ENCODE results near the gene SORCS1.

Gene SORCS1

DNA sequence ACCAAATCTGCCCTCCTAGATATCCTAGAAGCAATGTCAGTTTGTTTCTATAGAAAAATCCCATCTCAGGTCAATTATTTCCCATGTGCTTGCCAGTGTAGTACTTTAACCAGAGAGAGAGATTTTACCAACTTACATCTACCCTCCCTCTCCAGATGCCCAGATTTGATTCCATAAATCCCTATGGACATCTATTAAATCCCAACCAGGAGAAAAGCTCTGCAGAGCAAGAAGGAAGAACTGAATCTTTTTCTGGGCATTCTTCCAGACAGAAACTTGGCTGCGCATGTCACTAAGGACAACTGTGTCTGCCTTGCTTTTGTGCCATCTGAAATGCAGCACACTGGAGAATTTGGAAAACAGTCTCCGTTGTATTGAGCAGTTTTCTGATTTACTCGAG is 597.6 kb downstream of the SORCS1 start:
- no peak for FAIRE-seq

DNA sequence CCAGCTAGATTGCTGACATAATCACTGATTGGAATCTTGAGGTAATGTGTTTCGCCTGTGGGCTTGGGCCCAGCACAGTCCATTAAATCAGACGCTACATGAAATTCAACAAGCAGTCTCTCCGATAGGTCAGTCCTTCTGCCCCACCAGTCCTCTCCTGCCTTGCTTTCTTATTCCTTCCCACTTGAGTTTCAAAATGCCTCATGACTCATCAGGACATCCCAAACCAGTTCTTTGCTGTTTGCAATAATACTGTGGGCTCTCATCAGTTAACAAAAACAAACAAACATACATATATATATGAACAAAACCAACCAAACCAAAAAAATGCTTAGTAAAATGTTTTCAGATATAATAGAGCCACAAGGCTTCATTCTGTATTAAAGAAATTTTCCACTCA is 599.0 kb downstream of the SORCS1 start:
- no peak for FAIRE-seq

DNA sequence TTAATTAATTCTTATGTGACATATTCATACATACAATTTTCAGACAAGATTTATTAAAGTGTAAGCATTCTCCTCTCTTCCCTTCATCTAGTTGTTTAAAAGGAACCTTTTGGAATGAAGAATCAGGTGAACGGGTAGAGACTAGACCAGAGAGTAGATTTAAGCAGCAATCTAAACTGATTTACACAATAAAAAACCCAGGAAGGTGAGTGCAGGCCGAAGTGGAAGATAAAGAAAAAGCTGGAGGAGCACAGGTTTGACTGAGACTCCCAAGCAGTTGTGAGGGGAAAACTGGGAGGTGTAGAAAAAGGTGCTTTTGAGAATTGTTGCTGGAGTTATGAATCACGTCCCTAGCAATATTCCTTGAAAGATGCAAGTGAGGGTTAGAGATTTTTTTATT is 601.1 kb downstream of the SORCS1 start:
- FAIRE-seq = no peak

DNA sequence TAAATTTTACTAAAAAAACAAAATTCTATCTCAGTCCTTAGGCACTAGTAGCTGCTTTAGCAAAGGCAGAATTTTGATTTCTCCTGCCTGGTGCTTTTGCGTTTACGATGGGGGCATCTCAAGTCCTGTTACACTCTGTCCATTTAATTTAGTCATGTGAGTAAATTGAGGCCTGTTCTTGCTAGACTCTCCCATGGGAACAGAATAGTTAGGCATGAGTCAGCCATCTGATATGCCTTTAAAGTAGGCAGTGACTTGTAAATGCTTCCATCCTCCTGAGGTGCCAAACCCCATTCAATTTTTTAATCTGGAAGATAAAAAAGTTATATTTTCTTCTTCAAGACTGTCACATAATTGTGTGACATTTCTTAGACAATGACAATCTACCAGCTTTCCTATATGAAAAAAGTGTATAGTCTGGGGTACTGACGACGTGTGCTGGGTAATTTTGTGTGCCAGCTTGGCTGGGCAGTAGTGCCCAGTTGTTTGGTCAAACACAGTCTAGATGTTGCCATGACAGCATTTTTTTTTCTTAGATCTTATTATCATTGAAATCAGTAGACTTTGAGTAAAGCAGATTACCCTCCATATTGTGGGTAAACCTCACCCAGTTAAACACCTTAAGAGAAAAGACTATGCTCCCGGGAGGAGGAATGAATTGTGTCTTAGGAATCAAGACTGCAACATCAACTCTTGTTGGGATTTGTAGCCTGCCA is 603.4 kb downstream of the SORCS1 start:
- FAIRE-seq = no peak

DNA sequence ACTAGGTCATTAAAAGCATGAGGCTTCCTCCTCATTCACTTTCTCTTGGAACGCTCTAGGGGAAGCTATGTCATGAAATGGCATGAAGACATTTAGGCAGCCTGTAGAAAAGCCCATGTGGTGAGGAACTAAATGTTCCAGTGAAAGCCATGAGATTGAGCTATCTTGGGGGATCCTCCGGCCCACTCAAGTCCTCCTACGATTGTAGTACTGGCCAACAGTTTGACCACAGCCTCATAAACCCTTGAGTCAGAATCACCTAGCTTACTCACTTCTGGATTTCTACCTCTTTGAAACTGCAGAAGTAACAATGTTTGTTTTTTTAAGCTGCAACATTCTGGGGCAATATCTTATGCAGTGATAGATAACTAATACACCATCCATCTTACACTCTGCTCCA is 605.1 kb downstream of the SORCS1 start:
- no peak for FAIRE-seq

DNA sequence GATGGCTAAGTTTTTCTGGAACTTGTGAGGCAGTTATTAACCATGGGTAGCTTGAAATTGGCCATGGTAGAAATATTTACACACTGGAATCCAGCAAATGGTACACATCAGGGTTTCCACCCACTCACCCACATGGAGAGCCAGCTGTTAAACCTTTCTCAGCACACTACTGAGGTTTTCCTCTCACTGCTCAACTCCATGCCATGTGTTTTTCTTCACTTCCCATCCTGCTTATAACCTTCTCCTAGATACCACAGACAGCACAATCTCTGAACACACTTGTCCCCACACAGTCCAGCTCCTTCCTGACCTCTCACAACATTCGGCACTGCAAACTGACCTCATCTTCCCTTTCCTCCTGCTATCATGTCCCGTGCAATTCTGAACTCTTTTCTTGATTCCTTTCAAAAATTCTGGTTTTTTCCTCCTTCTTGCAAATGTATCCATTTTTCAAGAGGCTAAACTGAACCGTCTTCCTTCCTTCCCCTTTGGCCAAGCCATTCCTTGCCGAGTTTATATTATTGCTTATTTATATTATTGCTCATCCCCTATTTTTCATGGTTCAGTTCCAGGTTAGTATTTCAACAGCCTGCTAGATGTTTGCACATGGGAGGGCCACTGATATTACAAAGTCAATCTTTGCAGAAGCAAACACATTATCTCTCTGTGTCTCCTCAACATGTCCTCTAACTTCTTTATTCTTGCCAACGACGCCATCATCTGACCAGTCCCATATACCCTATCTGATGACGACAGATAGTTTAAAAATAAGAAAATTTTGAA is 606.4 kb downstream of the SORCS1 start:
- no peak for FAIRE-seq

DNA sequence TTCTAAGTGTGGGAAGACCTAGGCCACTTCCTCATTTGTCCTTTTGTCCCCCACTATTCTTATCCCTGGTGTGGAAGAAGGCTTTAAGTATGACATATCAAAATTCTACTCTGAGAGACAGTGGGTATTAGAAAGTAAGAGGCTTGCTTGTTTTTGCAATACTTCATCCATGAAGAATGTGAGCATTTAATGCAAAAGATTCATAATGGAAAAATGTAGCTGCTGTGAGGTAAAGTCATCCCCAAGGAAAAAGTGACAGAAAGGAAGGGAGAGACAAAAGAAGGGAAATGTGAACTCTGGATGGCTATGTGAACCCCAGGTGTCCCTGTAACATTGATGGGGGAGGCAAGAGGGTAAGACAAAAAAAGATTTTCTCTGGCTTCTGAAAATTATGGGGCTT is 607.5 kb downstream of the SORCS1 start:
- FAIRE-seq = no peak

DNA sequence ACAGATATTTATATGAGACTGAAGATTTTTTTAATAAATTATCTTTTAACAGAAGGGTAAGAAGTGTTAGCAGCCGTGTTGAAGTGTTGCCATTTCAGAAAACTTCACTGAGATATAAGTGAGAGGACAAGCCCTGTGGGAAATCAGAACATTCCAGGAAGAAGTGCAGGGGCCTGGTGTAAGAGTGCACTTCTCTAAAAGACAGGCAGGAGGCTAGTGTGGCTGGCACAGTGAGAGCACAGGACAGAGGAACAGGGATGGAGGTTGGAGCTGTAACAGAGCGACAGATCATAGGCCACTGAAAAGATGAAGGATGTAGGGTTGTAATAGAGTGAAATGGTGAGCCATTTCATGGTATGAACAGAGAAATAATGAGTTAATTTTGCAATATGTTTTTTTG is 608.9 kb downstream of the SORCS1 start:
- FAIRE-seq = no peak

DNA sequence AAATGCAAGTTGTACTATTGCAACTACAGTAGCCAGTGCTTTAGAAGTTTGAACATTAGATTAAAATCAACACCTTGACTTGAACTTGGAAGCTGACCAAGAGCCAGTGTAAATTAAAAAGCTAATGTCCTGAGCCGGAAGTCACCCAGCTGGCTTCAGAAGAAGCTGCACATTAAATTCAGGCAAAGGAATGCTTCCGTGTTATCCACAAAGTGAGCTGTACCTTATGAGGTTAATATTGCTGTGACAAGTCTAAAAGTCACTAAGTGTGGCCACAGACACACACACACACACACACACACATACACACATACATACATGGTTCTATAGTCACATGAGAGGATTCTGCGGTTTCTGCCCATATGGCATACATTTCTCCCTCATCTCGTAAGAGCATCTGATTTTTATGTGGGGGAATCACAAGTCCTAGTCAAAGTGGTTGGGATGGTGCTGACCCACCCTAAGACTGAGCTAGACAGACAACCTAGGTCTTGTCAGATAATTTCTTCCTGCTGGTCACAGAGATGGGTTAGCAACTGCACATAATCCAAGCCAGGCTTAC is 612.9 kb downstream of the SORCS1 start:
- FAIRE-seq = no peak

DNA sequence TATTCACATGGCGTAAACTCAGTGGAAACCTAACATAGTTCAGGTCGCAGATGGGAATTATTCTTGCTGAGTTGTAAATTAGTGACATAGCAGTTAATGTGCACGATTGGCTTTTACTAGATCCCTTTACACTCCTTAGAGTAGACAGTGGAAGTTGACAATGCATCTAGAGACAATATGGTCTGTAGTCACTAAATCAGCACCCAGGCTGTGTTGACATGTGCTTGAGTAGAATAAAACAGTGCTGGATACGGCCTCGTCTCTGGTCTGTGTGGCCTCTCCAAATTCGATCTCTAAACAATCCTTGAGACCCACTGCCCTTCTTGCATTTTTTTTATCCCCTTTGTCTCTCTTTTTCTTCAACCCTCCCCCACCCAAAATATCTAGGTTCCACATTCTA is 615.7 kb downstream of the SORCS1 start:
- no peak for FAIRE-seq

DNA sequence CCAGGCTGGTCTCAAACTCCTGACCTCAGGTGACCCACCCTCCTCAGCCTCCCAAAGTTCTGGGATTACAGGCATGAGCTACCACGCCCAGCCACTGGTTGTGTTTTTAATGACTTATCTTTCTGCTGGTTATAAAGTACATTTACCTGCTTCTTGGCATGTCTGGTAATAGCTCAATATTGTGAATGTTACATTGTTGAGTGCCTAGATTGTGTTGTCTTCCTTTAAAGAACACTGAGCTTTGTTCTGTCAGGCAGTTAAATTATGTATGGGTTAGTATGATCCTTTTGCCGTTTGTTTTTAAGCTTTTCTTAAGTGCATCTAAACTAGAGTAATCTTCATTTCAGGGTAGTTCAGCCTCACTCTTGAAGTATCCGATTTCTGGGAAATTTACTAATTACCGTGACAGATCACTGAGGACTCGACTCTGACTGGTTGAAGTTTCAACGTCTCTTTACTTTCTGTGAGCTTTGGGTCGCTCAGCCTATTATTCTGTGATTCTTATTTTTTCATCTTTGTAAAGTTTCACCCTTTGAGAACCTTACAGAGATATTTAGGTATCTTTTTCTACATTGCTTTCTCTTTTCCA is 617.4 kb downstream of the SORCS1 start:
- FAIRE-seq = no peak

DNA sequence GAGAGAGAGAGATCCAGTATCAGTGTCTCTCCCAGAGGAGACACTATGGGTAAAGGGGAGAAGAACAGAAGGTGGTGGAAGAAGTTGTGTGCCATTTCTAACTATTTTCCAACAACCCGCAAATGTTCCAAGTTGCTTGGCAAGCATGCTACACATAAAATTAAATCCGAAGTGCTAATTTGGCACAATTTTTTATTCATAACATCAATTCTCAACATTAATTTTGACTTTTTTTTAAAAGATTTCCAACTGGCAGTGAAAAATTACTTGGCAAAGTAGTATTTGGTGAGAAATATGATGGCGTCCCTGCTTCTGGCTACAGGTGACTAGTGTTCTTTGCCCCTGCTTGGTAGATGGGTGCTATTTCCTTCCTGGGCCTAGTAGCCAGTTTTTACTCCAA is 622.0 kb downstream of the SORCS1 start:
- FAIRE-seq = no peak

DNA sequence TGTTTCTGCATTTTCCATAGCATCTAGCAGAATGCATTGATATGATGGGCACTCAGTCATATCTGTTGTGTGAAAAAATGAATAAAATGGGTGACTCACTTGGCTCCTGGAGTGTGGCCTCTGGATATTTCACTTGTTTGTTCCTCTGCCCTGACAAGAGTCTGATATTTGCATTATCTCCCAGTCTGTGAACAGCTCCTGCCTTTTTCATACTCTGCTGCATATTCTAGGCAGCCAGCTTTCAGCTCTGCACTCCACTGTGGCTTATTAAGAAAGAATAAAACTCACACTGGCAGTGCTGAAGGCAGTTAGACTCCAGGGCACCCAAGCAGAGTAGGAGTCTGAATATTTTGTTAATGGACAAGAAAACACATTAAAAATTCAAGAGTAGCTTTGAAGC is 623.9 kb downstream of the SORCS1 start:
- no peak for FAIRE-seq

DNA sequence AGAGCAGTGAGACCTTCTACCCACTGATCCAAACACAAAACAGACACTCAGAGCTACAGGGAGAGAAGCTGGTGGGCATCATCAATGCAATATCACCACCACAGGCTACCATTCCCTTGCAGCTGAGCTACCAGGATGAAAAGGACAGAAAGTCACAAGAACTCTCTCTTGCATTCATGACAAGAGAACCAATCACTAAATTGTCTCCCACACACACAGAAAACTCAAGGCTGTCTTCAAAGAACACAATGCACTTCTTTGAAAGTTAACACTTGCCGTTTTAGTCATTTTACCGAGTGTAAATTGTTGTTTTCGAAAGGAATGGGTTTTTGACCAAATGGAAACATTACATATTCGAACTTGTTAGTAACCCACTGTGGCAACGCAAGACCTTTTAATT is 626.6 kb downstream of the SORCS1 start:
- no peak for FAIRE-seq

DNA sequence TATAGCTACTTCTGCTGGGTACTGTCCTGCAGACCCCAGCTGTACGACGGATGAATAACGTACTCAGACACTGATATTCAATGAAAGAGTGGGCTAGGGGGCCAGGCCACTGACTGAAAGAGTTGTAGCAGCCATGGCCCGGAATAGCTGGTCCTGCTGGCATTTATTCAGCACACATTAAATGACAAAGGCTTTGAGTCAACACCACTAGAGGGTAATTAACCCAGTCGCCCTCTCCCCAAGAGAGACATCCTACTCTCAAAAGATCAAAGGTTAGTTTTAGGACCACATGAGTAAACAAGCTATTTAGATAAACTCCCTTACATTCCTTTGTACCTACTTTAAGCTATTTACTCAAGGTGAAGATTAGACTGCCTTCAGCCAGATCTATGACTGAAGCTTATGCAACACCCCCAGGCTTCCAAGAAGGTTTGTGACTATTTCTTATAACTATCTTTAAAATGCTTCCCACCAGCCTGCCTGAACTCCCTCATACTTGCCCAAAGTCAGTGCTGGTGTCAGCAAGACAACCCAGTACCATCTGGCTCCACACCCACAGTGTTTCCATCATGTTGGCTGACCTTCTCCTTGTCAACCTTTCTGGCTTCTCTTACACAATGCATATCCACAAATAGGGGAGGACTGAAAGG is 629.1 kb downstream of the SORCS1 start:
- no peak for FAIRE-seq

DNA sequence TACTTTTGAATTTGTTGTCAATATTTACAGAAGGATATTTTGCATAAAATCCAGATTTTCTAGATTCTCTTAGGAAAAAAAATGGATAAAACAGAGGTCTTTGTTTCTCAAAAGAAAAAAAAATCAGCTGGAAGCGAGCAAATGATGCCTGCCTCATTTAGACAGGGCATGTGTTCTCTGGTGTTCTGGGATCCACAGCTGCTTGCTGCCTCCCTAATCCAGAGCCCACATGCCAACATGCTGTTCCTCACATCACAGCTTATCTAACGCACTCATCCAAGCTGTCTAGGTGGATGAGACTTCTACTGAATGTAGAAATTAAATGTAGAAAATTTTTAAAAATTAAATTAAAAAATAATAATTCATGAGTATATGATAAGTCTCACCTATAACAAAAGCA is 630.1 kb downstream of the SORCS1 start:
- no peak for FAIRE-seq

DNA sequence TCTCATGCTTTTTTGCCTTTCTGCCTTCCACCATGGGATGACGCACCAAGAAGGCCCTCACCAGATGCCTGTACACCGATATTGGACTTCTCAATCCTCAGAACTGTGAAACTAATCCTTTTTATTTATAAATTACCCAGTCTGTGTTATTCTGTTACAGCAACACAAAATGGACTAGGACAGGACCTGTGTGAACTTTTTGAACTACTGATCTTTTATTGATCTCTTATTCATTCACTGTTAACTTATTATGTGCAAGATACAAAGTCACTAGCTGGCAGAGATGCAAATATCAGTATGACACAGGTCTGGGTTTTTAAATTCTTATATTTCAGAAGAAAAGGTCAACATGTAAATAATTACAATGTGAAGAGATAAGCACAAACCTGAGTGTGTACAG is 635.8 kb downstream of the SORCS1 start:
- FAIRE-seq = no peak

DNA sequence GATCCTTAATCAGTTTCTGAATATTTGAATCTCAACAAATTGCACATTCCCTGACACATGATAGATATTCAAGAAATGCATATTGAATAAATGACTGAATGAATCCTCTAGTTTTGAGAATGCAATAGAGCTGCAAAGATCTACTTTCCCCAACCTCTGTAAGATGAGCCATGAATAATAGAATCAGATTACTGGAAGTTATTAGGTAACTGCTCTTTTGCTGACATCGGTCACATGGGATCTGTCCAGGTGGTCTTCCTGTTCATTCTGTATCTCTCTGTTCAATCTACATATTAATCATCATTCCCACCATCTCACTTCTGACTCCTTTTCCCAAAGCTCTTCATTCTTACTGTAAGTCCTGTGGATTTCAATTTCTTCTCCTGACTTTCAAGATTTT is 638.7 kb downstream of the SORCS1 start:
- FAIRE-seq = no peak

Measured in colon (tissue), 2 donors.